ENCODE measurements around the gene LPIN1.

DNA sequence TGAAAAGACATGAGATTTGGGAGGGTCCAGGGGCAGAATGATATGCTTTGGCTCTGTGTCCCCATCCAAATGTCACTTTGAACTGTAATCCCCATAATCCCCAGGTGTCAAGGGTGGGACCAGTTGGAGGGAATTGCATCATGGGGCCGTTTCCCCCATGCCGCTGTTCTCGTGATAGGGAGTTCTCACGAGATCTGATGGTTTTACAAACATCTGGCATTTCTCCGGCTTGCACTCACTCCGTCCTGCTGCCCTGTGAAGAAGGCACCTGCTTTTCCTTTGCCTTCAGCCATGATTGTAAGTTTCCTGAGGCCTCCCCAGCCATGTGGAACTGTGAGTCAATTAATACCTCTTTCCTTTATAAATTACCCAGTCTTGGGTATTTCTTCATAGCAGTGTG, 51.4 kb downstream of the LPIN1 start:
- TF ChIP-seq E2F6 (IDR thresholded peaks at IDR 0.05) (no peak), RXRA (IDR thresholded peaks at IDR 0.05; ENCODE audit: insufficient read depth, low read depth, low read length) (no peak), SRF (IDR thresholded peaks at IDR 0.05; ENCODE audit: low read depth, low read length) (no peak), POLR2A (IDR thresholded peaks at IDR 0.05; ENCODE audit: control extremely low read depth in 1 of 2, low read depth in 2 of 2, low read length in 2 of 2) (no peak)
- TF ChIP-seq, protein P1, sequence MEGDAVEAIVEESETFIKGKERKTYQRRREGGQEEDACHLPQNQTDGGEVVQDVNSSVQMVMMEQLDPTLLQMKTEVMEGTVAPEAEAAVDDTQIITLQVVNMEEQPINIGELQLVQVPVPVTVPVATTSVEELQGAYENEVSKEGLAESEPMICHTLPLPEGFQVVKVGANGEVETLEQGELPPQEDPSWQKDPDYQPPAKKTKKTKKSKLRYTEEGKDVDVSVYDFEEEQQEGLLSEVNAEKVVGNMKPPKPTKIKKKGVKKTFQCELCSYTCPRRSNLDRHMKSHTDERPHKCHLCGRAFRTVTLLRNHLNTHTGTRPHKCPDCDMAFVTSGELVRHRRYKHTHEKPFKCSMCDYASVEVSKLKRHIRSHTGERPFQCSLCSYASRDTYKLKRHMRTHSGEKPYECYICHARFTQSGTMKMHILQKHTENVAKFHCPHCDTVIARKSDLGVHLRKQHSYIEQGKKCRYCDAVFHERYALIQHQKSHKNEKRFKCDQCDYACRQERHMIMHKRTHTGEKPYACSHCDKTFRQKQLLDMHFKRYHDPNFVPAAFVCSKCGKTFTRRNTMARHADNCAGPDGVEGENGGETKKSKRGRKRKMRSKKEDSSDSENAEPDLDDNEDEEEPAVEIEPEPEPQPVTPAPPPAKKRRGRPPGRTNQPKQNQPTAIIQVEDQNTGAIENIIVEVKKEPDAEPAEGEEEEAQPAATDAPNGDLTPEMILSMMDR (IDR thresholded peaks at IDR 0.05; ENCODE audit: control extremely low read depth in 1 of 3, insufficient read depth in 1 of 3, low read depth in 1 of 3, low read length in 3 of 3): no peak

All from H1 (cell line).